Stimulated activated CD8-positive, alpha-beta memory T cell treated with anti-CD3 and anti-CD28 coated beads, Interleukin-4, amount 100 ng/mL, for 48 hours (primary cell): Measurements from ENCODE around the gene DTNBP1.

Source experiments
- DNase-seq: peaks from one replicate; pipeline ENCODE4 v3.0.0-alpha.2; 2020

DTNBP1 gene

GRCh38 chr6:15473741-15474161 lies 189.1 kb downstream of the DTNBP1 start:
- no peak for DNase-seq

GRCh38 chr6:15473174-15473573 lies 189.7 kb downstream of the DTNBP1 start:
- no peak for DNase-seq
